ENCODE measurements around the gene CD2.

- TF ChIP-seq, protein P1, sequence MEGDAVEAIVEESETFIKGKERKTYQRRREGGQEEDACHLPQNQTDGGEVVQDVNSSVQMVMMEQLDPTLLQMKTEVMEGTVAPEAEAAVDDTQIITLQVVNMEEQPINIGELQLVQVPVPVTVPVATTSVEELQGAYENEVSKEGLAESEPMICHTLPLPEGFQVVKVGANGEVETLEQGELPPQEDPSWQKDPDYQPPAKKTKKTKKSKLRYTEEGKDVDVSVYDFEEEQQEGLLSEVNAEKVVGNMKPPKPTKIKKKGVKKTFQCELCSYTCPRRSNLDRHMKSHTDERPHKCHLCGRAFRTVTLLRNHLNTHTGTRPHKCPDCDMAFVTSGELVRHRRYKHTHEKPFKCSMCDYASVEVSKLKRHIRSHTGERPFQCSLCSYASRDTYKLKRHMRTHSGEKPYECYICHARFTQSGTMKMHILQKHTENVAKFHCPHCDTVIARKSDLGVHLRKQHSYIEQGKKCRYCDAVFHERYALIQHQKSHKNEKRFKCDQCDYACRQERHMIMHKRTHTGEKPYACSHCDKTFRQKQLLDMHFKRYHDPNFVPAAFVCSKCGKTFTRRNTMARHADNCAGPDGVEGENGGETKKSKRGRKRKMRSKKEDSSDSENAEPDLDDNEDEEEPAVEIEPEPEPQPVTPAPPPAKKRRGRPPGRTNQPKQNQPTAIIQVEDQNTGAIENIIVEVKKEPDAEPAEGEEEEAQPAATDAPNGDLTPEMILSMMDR (conservative IDR thresholded peaks at IDR 0.05; ENCODE audit: low read length), result no peak
- TF ChIP-seq EZH2phosphoT487 (IDR thresholded peaks at IDR 0.05; ENCODE audit: borderline replicate concordance), result no peak
Measured at GRCh38 chr1:116738673-116739370, 15.4 kb upstream of the CD2 start.

Measured in Loucy (cell line).